Measurements from ENCODE around the gene KIAA0232.

DNA sequence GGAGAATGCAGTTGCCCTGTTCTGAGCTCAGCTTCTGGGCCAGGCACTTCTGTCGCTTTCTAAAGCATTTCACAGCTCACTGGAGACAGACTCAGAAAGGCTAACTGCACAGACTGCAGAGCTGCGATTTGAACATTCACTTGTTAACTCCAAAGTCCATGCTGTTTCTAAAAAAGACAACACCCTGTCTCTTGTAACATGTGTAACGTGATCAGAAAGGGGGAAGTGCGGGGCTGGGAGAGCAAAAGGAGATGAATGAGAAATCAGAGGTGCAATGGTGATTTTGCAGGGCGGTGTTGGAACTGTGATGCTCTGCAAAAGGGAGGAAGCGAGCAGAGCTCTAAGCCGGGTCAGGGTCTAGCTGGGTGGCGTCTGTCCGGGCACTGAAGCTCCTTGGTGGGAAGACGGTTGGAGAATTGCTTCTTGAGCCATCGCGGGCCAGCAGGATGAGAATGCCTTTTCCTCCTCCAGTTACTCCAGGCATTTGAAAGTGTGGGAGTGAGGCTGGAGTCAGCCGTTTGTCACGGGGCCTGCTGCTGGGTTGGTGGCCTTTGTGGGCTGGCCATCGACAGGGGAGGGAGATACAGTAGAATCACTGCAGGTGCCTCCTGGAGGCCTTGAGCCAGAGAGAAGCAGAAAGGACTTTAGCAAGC is 147.4 kb downstream of the KIAA0232 start:
- TF ChIP-seq ARNT (IDR thresholded peaks at IDR 0.05) (no peak), SUZ12 (IDR thresholded peaks at IDR 0.05) (no peak), FOXM1 (IDR thresholded peaks at IDR 0.05; ENCODE audit: borderline replicate concordance) (no peak), SP1 (IDR thresholded peaks at IDR 0.05) (no peak)
- TF ChIP-seq, protein P1, sequence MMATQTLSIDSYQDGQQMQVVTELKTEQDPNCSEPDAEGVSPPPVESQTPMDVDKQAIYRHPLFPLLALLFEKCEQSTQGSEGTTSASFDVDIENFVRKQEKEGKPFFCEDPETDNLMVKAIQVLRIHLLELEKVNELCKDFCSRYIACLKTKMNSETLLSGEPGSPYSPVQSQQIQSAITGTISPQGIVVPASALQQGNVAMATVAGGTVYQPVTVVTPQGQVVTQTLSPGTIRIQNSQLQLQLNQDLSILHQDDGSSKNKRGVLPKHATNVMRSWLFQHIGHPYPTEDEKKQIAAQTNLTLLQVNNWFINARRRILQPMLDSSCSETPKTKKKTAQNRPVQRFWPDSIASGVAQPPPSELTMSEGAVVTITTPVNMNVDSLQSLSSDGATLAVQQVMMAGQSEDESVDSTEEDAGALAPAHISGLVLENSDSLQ (IDR thresholded peaks at IDR 0.05): no peak

Data from HEK293T (cell line).